ENCODE results near the gene SRMS. TPM values are rescaled to one million over a fixed set of nuclear protein-coding genes. Genes with fewer than 3 reads are reported as not detected.

The SRMS gene
- total RNA-seq, 1 donor from 2014 or later = 0.16 TPM

DNA sequence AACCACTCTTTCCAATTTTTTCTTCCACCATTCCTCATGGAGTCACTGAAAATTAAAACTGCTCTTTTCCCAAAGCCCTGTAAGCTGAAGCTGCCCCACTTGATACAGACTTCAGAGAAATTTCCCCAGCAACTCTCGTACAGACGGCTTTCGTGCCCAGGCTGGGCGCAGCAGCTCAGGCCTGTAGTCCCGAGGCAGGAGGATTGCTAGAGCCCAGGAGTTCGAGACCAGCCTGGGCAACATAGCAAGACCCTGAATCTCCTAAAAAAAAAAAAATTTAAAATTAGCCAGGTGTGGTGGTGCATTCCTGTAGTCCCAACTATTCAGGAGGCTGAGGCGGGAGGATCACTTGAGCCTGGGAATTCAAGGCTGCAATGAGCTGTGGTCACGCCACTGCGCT, 20.4 kb downstream of the SRMS start:
- Mint-ChIP-seq H3K4me1 (peaks cover 34% of the 10 kb centered on the region), H3K4me3 (no peak overlapping the region), H3K27me3 (no peaks in the 10 kb centered on the region), H3K9me3 (no peaks in the 10 kb centered on the region), H3K36me3 (ENCODE audit: low read depth) (peaks cover 18% of the 10 kb centered on the region), H3K27ac (no peak overlapping the region)
- intact Hi-C loops (cut with micrococcal nuclease) = no loop called here
- DNase-seq (no peak), ATAC-seq (ENCODE audit: low read depth) (no peak)
- ChIA-PET POLR2A (interaction anchor here (0.7 to 3.5 kb wide), 3 partner anchors 10 to 40 kb away, joined by 3 to 17 read pairs (median 3); partner anchors contain the start of gene PTK6), CTCF (no interaction called here)
- TF ChIP-seq, protein P1, sequence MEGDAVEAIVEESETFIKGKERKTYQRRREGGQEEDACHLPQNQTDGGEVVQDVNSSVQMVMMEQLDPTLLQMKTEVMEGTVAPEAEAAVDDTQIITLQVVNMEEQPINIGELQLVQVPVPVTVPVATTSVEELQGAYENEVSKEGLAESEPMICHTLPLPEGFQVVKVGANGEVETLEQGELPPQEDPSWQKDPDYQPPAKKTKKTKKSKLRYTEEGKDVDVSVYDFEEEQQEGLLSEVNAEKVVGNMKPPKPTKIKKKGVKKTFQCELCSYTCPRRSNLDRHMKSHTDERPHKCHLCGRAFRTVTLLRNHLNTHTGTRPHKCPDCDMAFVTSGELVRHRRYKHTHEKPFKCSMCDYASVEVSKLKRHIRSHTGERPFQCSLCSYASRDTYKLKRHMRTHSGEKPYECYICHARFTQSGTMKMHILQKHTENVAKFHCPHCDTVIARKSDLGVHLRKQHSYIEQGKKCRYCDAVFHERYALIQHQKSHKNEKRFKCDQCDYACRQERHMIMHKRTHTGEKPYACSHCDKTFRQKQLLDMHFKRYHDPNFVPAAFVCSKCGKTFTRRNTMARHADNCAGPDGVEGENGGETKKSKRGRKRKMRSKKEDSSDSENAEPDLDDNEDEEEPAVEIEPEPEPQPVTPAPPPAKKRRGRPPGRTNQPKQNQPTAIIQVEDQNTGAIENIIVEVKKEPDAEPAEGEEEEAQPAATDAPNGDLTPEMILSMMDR (IDR thresholded peaks at IDR 0.05) = no peak

DNA sequence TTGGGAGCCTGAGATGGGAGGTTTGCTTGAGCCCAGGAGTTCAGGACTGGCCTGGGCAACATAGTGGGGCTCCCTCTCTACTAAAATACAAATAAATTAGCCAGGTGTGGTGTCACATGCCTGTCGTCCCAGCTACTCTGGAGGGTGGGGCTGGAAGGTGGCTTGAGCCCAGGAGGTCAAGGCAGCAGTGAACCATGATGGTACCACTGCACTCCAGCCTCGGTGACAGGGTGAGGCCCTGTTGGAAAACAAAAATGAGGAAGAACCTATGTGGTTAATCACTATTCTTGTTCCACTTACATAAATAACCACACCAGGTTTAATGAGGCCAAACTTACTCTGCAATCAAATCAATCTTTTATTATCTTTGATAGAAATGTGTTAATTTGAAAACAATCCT, 21.6 kb downstream of the SRMS start:
- ChIA-PET POLR2A (interaction anchor here (7.1 kb wide), 1 partner anchor 7 kb away, joined by 179 read pairs; the partner anchor contains the start of gene PTK6), CTCF (no interaction called here)
- no peaks in the 10 kb centered on the region for H3K9me3 Mint-ChIP-seq
- ATAC-seq (ENCODE audit: low read depth) (no peak), DNase-seq (no peak)
- intact Hi-C loops (cut with micrococcal nuclease) = no loop called here
- H3K4me1 Mint-ChIP-seq = peaks cover 43% of the 10 kb centered on the region
- H3K36me3 Mint-ChIP-seq (ENCODE audit: low read depth) = peaks cover 22% of the 10 kb centered on the region
- H3K27me3 Mint-ChIP-seq = no peaks in the 10 kb centered on the region
- TF ChIP-seq, protein P1 (IDR thresholded peaks at IDR 0.05) = no peak
- no peak overlapping the region for H3K4me3 Mint-ChIP-seq
- no peak overlapping the region for H3K27ac Mint-ChIP-seq

DNA sequence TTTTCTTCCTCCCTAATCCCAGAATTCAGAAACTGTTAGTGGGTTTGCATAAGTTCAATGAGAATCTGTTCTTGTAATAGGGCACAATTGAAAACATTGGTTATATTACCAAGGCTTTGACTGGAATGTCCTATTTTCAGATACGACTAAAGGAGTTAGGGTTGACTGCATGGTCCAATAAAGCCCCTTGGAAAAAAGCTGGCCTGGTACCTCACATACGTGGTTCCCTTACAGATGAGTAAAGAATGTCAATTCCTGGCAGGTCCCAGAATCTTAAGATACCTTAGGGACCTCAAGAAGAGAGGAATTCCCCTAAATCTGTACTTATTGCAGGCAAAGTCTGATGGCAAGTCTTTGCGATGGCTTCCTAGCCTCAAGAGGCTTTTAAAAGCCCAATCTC, 22.4 kb downstream of the SRMS start:
- TF ChIP-seq, protein P1 (IDR thresholded peaks at IDR 0.05) = no peak
- no peaks in the 10 kb centered on the region for H3K9me3 Mint-ChIP-seq
- H3K4me1 Mint-ChIP-seq = peaks cover 43% of the 10 kb centered on the region
- POLR2A ChIA-PET = interaction anchor here (0.6 to 7.1 kb wide), 2 partner anchors 8 to 537 kb away, joined by 3 to 179 read pairs; partner anchors contain the start of gene PTK6
- H3K27ac Mint-ChIP-seq = no peak overlapping the region
- DNase-seq = no peak
- peaks cover 22% of the 10 kb centered on the region for H3K36me3 Mint-ChIP-seq (ENCODE audit: low read depth)
- ATAC-seq (ENCODE audit: low read depth) = no peak
- CTCF ChIA-PET = no interaction called here
- no peak overlapping the region for H3K4me3 Mint-ChIP-seq
- no peaks in the 10 kb centered on the region for H3K27me3 Mint-ChIP-seq
- intact Hi-C loops (cut with micrococcal nuclease) = no loop called here

DNA sequence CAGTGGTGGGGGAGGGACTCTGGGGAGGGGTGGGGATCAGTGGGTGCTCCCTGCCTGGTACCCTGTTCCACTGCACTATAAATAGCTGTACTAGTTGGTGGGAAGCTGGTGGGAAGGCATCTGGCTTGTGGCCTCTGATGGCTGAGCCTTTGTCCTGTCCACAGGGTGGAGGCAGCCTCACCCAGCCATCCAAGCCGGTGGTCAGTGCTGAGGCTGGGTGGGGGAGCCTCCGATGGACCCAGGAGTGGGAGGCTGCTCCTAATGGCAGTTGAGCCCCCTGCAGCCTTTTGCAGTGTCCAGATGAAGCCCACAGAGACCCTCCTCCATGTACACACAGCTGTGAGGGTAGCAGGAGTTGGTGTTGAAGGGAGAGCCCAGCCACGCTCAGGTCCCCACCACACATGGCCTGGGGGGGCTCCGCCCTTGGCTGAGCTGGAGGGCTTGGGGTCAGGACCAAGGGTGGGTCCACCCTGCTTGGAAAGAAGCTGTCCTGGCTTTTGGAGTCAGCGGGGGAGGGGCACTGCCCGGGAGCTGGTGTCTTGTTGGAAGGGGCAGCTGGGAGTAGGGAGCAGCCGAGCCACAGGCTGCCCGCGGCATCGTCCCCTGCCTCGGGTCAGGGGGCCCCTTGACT, 24.5 kb downstream of the SRMS start:
- DNase-seq = no peak
- peaks cover 22% of the 10 kb centered on the region for H3K36me3 Mint-ChIP-seq (ENCODE audit: low read depth)
- H3K4me3 Mint-ChIP-seq = no peak overlapping the region
- H3K27ac Mint-ChIP-seq = no peak overlapping the region
- ChIA-PET POLR2A (interaction anchor here (0.6 to 7.1 kb wide), 11 partner anchors 10 to 542 kb away, joined by 3 to 179 read pairs (median 3); partner anchors contain the start of genes LIME1, PTK6 and TPD52L2), CTCF (no interaction called here)
- TF ChIP-seq, protein P1 (IDR thresholded peaks at IDR 0.05) = no peak
- ATAC-seq (ENCODE audit: low read depth) = no peak
- H3K4me1 Mint-ChIP-seq = peaks cover 46% of the 10 kb centered on the region
- H3K27me3 Mint-ChIP-seq = no peaks in the 10 kb centered on the region
- intact Hi-C loops (cut with micrococcal nuclease) = loop anchor here (5.0 kb wide), 1 partner anchor 539 kb away; the partner anchor contains the start of gene TCEA2
- H3K9me3 Mint-ChIP-seq = no peaks in the 10 kb centered on the region

DNA sequence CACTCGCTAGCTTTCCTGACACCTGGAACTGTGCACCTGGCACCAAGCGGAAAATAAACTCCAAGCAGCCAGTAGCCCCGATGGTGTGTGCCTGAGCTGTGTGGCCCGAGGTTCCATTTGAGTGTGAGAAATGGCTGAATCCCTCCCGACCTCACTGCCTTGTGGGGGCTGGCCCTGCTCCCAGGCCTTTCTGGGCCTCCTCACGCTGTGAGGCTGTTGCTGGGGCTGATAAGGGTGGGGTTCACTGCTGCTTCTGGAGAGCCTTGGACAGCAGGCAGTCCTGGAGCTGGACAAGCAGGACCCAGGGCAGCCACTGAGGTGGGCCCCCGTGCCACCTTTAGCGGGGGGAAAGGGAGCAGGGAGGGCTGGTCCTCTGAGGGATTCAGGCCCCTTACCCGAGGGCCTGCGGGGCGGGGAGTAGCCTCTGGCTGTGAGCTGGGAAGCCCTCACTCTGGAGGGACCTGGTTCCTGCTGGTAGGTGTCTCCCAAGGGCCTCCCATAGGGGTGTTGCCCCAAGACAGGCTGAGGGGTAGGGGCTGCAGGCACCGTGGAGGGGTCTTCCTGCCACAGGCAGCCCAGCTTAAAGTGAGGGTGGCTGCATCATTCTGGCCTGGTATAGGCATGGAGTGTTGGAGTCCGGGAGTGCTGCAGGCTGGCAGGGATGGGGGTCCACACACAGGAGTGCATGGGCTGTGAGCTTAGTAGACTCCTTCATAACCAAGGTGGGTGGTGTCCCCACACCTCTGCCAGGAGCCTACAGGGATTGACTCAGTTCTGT, 25.3 kb downstream of the SRMS start:
- Mint-ChIP-seq H3K4me1 (peaks cover 46% of the 10 kb centered on the region), H3K27me3 (no peaks in the 10 kb centered on the region), H3K36me3 (ENCODE audit: low read depth) (peaks cover 22% of the 10 kb centered on the region), H3K27ac (no peak overlapping the region), H3K4me3 (peak overlapping the region; percentile 58), H3K9me3 (no peaks in the 10 kb centered on the region)
- DNase-seq = no peak
- no peak for ATAC-seq (ENCODE audit: low read depth)
- TF ChIP-seq, protein P1 (IDR thresholded peaks at IDR 0.05) = no peak
- CTCF ChIA-PET = interaction anchor here (1.3 kb wide), 1 partner anchor 15 kb away, joined by 4 read pairs; the partner anchor contains the start of gene PTK6
- intact Hi-C loops (cut with micrococcal nuclease) = loop anchor here (5.0 kb wide), 1 partner anchor 540 kb away; the partner anchor contains the start of gene TCEA2
- POLR2A ChIA-PET = interaction anchor here (0.5 to 7.1 kb wide), 14 partner anchors 11 to 543 kb away, joined by 3 to 179 read pairs (median 3); partner anchors contain the start of genes FNDC11, LIME1, PRPF6 and PTK6

Measured in activated B cell treated with CpG ODN at 0.5 μM for 24 hours (primary cell).